Measurements from ENCODE around the gene LCA5L.
A peak's percentile ranks its signal among the peaks of the same experiment; 100 is the strongest.

LCA5L gene

GRCh38 chr21:39441502-39442475 lies 3.8 kb downstream of the LCA5L start:
- Histone ChIP-seq H3K9ac (ENCODE audit: low read length) (no peak overlapping the region), H3K79me2 (ENCODE audit: insufficient read depth, low read length) (no peaks in the 10 kb centered on the region), H3K36me3 (ENCODE audit: insufficient read depth, low read length) (no peaks in the 10 kb centered on the region), H3F3A (ENCODE audit: insufficient read depth, low read length) (no peaks in the 10 kb centered on the region), H3K4me3 (ENCODE audit: low read depth, low read length, poor library complexity, severe bottlenecking) (no peak overlapping the region), H3K4me2 (ENCODE audit: low read length) (no peak overlapping the region), H4K20me1 (ENCODE audit: insufficient read depth, low read length) (no peaks in the 10 kb centered on the region), H3K9me2 (ENCODE audit: low read depth, low read length) (no peaks in the 10 kb centered on the region), H3K9me3 (ENCODE audit: low read length) (no peaks in the 10 kb centered on the region), H3K27me3 (ENCODE audit: insufficient read depth, low read length) (no peaks in the 10 kb centered on the region), H3K27ac (ENCODE audit: low read depth, low read length, poor library complexity, severe bottlenecking) (no peak overlapping the region), H2AFZ (ENCODE audit: low read length) (no peak overlapping the region), H3K4me1 (ENCODE audit: insufficient read depth, low read length, severe bottlenecking) (peaks cover 16% of the 10 kb centered on the region)
- TF ChIP-seq CTCF (IDR thresholded peaks at IDR 0.05; ENCODE audit: low read length): peak; percentile 80
- no peak for TF ChIP-seq EZH2 (IDR thresholded peaks at IDR 0.05; ENCODE audit: borderline replicate concordance, low read length)

GRCh38 chr21:39439232-39439631 lies 6.3 kb downstream of the LCA5L start:
- Histone ChIP-seq H3K4me3 (ENCODE audit: low read depth, low read length, poor library complexity, severe bottlenecking) (no peak overlapping the region), H3K27ac (ENCODE audit: low read depth, low read length, poor library complexity, severe bottlenecking) (no peak overlapping the region), H3K9ac (ENCODE audit: low read length) (no peak overlapping the region), H3K4me2 (ENCODE audit: low read length) (no peak overlapping the region), H4K20me1 (ENCODE audit: insufficient read depth, low read length) (no peaks in the 10 kb centered on the region), H3K4me1 (ENCODE audit: insufficient read depth, low read length, severe bottlenecking) (no peaks in the 10 kb centered on the region), H3K9me2 (ENCODE audit: low read depth, low read length) (no peaks in the 10 kb centered on the region), H3K27me3 (ENCODE audit: insufficient read depth, low read length) (no peaks in the 10 kb centered on the region), H3K9me3 (ENCODE audit: low read length) (no peaks in the 10 kb centered on the region), H3K36me3 (ENCODE audit: insufficient read depth, low read length) (no peaks in the 10 kb centered on the region), H2AFZ (ENCODE audit: low read length) (no peak overlapping the region), H3F3A (ENCODE audit: insufficient read depth, low read length) (no peaks in the 10 kb centered on the region), H3K79me2 (ENCODE audit: insufficient read depth, low read length) (no peaks in the 10 kb centered on the region)
- TF ChIP-seq EZH2 (IDR thresholded peaks at IDR 0.05; ENCODE audit: borderline replicate concordance, low read length) (no peak), CTCF (IDR thresholded peaks at IDR 0.05; ENCODE audit: low read length) (no peak)

GRCh38 chr21:39434950-39435349 lies 10.6 kb downstream of the LCA5L start:
- TF ChIP-seq EZH2 (IDR thresholded peaks at IDR 0.05; ENCODE audit: borderline replicate concordance, low read length): no peak
- TF ChIP-seq CTCF (IDR thresholded peaks at IDR 0.05; ENCODE audit: low read length): no peak
- Histone ChIP-seq H3K36me3 (ENCODE audit: insufficient read depth, low read length) (no peaks in the 10 kb centered on the region), H3K79me2 (ENCODE audit: insufficient read depth, low read length) (no peaks in the 10 kb centered on the region), H3K9me2 (ENCODE audit: low read depth, low read length) (no peaks in the 10 kb centered on the region), H3K9ac (ENCODE audit: low read length) (no peak overlapping the region), H3K27me3 (ENCODE audit: insufficient read depth, low read length) (no peaks in the 10 kb centered on the region), H3K27ac (ENCODE audit: low read depth, low read length, poor library complexity, severe bottlenecking) (no peak overlapping the region), H3K9me3 (ENCODE audit: low read length) (no peaks in the 10 kb centered on the region), H2AFZ (ENCODE audit: low read length) (no peak overlapping the region), H3F3A (ENCODE audit: insufficient read depth, low read length) (no peaks in the 10 kb centered on the region), H4K20me1 (ENCODE audit: insufficient read depth, low read length) (no peaks in the 10 kb centered on the region), H3K4me2 (ENCODE audit: low read length) (no peak overlapping the region), H3K4me1 (ENCODE audit: insufficient read depth, low read length, severe bottlenecking) (no peaks in the 10 kb centered on the region), H3K4me3 (ENCODE audit: low read depth, low read length, poor library complexity, severe bottlenecking) (no peak overlapping the region)
